CD4-positive, alpha-beta T cell treated with Interleukin-15 for 4 hours (primary cell): Measurements from ENCODE around the gene MARCHF9.

Experiments
- DNase-seq: peaks from one replicate; pipeline ENCODE4 v3.0.0-alpha.2; 2020; ENCODE audit warnings: low spot score

MARCHF9 gene

GRCh38 chr12:57724936-57725740 is 29.8 kb upstream of the MARCHF9 start:
- no peak for DNase-seq

DNA sequence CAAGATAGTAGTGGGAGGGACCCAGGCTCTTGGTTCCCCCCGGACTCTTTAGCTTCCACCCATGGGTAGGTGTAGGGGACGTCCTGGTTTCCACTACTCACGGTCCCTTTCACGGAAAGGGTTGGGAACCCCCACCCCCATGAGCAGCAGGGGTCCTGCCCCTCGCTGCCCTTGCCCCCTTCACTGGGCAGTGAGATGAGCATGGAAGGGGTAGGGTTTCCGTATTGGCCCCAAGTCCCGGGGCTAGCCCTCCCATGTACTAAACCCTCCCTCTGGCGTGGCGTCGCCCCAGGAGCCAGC is 29.1 kb upstream of the MARCHF9 start:
- no peak for DNase-seq

- peak; percentile 14 for DNase-seq
Measured at GRCh38 chr12:57726151-57726883, 28.6 kb upstream of the MARCHF9 start.

GRCh38 chr12:57726884-57727757 is 27.8 kb upstream of the MARCHF9 start:
- DNase-seq: no peak

GRCh38 chr12:57727758-57728395 is 27.0 kb upstream of the MARCHF9 start:
- no peak for DNase-seq

DNA sequence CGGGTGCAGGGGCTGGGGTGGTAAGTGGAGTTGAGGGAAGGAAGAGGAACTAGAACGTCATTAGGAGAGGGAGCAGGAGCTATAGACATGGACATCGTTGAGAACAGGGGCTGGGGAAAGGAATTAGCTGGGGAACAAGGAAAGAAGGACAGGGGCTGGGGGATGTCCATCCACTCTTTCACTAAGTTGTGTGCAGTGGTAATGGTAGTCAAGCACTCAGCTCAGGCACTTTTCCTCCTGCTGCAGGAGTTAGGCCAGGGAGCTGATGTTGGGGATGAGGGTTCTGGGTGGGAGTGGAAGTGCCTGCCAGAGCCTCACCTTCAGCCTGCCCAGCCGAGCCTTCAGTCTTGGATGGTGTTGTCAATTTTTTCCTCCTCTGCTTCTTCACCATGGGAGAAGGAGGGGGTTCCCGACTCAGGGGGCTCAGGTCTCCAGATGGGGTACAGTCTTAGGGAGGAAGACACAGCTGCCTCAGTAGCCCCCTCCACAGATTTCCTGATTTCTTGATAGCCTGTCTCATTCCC is 25.5 kb upstream of the MARCHF9 start:
- no peak for DNase-seq

GRCh38 chr12:57730336-57731067 is 24.4 kb upstream of the MARCHF9 start:
- no peak for DNase-seq

DNA sequence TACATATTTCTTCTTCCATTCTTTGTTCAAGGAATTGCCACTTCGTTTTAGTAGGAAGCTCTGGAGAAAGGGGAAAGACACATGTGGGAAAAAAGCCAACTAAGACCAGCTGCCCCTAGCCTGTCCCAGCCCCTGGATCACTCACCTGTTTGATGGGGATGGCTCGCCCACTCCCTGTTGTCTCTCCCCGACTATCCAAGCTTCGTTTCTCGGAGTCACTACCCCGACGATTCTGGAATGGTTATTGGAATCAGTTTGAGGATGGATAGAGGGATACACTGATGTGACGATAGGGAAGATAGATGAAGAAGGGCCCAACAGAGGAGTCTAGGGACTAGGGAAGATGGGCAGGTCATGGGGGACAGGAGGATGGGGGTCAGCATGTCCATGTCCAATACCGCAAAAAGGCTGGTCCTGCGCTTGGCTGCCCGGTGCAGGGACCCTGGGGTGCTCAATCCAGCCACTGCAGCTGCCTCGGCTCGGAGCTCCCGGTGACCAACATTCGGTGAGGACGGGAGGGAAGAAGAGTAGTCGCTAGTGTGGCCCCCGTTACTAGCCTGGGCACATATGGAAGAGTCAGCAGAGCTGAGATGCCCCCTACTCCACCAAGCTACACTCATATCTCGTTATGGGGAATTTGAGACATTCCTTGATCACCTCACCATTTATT is 23.4 kb upstream of the MARCHF9 start:
- DNase-seq: no peak

DNA sequence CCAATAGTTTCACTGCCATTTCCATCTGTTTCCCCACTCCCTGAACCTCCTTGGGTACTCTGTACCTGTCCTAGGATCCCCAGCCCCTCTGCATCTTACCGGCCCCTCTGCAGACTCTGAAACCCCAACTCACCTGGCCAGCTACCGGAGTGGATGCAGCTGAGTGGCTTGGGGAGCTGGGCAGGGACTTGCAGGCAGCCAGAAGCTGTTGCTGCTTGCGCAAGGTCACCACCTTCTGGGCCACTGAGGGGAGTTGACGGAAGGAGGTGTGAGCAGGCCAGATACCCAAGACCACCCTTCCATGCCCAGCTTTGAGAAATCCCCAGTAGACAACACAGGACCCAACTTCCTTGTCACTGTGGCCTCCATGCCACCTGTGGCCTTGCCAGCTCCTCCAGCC is 22.6 kb upstream of the MARCHF9 start:
- DNase-seq: no peak

DNA sequence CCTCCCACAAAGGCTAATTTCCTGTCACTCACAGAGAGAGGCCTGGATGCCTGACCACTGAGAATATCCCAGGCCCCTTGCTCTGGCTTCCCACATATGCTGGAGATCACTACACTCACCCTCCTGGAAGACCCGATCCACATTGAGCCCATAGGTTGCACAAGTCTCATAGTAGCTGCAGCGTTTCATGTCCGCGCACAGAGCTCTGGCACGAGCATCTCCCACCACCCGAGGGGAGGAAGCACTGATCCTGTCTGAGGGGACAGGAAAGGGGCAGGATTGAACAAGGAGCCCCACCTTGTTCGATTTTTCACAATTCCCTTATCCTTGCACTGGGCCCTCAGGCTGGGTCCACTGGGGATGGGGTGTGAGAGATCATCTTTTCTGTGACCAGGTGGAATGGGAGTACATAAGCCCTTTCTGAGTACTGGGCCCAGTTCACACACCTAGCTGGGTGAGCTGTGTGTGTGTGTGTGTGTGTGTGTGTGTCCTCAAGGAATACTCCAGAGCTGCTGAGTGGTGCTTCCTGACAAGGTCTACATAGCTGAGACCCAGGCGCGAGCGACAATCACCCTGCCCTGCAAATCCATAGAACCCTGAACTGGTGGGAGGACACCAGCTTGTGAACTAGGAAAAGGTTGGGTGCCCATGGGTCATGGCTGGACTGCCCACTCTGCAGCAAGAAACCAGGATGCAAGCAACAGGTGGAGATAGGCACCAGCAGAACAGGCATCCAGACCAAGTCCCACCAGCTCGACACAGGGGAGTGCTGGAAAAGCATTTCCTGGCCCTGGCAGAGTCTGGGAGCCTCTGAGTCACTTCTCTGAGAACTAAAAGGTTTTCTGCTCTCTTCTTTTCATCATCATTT is 21.9 kb upstream of the MARCHF9 start:
- DNase-seq: no peak

GRCh38 chr12:57733928-57734327 is 21.0 kb upstream of the MARCHF9 start:
- no peak for DNase-seq

DNA sequence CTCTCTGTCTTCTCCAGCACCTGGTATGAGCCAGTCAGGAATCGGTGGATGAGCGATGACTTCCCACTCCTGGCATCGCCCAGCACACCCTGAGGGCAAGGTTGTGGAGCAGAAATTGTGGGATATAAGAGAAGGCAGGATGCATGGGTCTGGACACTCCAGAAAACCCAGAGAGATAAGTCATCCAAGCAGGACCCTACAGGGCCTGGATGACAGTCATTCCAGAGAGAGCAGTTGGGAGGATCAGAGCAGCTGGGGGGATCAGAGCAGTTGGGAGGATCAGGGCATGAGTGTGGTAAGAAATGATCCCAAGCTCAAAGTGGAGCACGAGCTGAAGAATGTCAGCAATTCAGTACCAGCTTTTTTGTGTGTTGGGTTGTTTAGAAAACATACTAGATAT is 20.3 kb upstream of the MARCHF9 start:
- no peak for DNase-seq

DNA sequence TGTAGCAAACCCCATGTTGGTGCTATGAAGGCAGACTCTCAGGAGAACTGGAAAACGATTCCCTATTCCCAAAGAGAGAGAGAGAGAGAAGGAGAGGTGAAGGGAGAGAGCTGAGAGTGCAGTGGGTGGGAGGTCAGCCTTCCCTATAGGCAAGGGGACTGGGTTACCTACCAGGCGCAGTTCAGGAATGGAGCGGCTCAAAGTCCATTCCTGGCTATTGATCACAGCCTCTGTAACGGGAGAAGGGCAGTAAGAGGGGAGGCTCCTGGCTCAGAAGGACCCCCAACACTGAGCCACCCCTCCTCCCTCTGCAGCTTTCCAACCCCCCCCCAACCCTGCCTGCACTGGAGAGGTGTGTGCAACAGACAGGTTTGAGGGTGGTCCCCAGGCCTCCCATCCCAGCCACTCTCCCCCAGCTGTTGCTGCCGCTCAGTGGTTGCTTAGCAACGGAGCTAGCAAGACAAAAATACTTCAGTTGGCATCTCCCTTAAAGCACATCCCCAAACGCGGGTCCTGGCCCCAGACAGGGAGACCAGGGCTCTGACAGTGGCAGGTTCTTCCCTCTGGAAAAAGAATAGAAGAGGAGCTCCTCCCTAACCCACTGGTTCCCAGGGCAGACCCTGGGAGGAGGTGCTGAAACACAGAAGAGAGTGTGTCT is 19.6 kb upstream of the MARCHF9 start:
- no peak for DNase-seq

DNA sequence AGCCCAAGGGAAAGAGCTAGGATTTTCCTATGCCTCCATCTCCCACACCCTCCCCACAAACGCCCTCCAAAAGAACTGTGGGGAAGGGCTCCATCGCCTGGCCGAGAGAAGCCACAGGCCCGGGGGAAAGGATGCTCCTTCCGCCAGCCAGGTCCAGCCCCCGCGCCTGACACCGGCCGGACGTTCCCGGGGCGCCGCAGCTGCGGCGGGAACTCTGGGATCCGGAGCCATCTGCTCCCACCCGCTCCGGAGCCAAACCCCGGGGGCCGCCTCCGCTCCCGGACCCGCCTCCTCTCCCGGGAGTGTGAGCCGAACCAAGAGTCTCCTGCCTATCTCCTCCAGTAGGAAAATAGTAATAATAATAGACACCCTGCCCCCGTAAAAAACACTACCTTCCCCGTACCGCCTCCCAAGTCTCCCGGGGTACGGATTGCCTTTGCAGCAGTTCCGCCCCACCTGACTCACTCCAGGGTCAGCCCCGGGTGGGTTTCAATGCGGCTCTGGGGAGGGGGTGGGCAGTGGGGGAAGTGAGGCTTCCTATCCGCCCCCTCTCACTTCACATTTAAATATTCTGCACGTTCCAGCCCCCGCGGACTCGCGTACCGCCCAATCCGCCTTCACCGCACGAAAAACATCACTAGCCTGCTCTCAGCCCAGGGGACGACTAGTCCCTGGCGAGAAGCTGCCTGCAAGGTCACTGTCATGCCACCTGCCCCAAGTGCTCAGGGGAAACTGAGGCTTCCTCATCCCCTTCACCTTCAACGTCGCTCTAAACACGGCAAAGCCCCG is 18.8 kb upstream of the MARCHF9 start:
- DNase-seq: no peak

DNA sequence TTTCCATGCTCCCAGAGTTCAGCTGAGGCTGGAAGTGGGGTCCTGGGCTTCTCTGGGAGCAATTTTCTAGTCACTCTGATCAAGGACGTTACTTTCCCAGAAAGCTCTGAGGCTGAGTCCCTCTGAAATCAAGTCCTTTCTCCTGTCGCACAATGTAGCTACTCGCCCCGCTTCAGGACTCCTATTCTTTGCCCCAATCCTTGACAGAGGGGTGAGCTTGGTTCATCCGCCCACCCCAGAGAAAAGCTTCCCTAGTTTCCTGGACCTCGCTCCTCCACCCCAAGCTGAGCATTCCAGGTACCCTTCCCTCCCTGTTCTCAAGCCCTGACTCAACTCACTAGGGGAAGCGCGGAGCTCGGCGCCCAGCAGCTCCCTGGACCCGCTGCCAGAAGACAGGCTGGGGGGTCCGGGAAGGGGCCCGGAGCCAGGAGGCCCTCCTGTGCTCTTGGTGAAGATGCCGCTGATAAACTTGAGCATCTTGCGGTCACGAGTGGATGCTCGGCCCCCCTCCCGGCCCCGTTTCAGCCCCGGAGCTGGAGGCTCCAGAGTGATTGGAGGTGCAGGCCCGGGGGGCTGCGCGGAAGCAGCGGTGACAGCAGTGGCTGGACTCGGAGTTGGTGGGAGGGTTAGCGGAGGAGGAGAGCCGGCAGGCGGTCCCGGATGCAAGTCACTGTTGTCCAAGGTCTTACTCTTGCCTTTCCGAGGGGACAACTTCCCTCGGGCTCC is 18.0 kb upstream of the MARCHF9 start:
- DNase-seq: no peak

DNA sequence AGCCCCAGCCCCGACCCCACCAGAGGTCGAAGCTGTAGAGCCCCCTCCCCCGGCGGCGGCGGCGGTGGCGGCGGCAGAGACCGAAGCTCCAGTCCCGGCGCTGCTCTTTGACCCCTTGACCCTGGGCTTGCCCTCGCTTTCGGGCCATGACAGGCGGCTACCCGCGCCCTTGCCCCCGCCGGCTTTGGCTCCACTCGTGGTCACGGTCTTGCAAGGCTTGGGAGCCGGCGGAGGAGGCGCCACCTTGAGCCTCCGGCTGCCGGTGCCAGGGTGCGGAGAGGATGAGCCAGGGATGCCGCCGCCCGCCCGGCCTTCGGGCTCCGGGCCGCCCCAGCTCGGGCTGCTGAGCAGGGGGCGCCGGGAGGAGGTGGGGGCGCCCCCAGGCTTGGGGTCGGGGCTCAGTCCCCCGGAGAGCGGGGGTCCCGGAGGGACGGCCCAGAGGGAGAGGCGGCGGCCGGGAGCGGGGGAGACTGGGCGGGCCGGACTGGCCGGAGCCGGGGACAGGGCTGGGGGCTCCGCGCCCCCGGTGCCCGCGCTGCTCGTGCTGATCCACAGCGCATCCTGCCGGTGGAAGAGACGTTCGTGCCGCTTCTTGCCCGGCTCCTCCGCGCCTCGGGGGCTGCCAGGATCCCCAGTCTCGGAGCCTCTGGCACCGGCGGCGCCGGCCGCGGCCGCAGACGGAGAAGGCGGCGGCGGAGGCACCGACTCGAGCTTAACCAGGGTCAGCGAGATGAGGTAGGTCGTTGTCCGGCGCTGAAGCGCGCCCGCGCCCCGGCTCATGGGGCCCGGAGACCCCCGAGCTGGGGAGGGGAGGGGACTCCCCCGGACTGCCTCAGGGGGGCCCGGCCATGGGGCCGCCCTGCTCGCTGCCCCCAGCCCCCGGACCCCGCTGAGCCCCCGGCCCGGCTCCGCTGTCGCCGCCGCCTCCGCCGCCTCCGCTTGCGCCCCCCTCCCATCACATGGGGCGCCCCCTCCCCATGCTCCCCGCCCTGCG is 17.1 kb upstream of the MARCHF9 start:
- no peak for DNase-seq
